Measurements from ENCODE around the gene MAMDC4.

DNA sequence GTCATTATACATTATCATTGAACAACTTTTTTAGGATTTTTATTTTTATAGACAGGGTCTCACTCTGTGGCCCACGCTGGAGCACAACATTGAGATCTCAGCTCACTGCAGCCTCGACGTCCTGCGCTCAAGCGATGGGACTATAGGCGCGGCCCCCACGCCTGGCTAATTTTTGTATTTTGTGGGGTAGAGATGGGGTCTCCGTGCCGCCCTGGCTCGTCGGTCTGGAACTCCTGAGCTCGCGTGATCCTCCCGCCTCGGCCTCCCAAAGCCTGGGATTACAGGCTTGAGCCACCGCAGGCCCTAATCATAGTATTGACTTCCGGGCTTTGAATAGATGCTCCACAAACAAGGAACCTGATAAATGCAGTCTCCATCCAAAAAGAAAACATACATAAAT, 15.3 kb downstream of the MAMDC4 start:
- no peak for TF ChIP-seq GABPA (IDR thresholded peaks at IDR 0.05; ENCODE audit: borderline replicate concordance, insufficient read depth, low read length)
- TF ChIP-seq, protein P1, sequence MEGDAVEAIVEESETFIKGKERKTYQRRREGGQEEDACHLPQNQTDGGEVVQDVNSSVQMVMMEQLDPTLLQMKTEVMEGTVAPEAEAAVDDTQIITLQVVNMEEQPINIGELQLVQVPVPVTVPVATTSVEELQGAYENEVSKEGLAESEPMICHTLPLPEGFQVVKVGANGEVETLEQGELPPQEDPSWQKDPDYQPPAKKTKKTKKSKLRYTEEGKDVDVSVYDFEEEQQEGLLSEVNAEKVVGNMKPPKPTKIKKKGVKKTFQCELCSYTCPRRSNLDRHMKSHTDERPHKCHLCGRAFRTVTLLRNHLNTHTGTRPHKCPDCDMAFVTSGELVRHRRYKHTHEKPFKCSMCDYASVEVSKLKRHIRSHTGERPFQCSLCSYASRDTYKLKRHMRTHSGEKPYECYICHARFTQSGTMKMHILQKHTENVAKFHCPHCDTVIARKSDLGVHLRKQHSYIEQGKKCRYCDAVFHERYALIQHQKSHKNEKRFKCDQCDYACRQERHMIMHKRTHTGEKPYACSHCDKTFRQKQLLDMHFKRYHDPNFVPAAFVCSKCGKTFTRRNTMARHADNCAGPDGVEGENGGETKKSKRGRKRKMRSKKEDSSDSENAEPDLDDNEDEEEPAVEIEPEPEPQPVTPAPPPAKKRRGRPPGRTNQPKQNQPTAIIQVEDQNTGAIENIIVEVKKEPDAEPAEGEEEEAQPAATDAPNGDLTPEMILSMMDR (IDR thresholded peaks at IDR 0.05; ENCODE audit: control extremely low read depth in 1 of 3, insufficient read depth in 1 of 3, low read depth in 1 of 3, low read length in 3 of 3): no peak
- no peak for TF ChIP-seq SIX5 (IDR thresholded peaks at IDR 0.05; ENCODE audit: low read depth, low read length)
- TF ChIP-seq BRCA1 (IDR thresholded peaks at IDR 0.05; ENCODE audit: low read depth, low read length): no peak
- TF ChIP-seq RAD21 (IDR thresholded peaks at IDR 0.05 in 1 of 2, conservative IDR thresholded peaks at IDR 0.05 in 1 of 2; ENCODE audit: low read depth in 2 of 2, low read length in 2 of 2): no peak
- no peak for TF ChIP-seq TBP (IDR thresholded peaks at IDR 0.05; ENCODE audit: low read depth, low read length)

Data from H1 (cell line).